Activated CD8-positive, alpha-beta T cell treated with anti-CD3 and anti-CD28 coated beads for 36 hours (primary cell): Measurements from ENCODE around the gene INPP5A. TPM values are rescaled to one million over a fixed set of nuclear protein-coding genes. Genes with fewer than 3 reads are reported as not detected.

Experiments
- ATAC-seq: fragments of 200-7000 bp; cut with Tn5 transposase; one replicate; pipeline ENCODE4 v1.10.0; 2021; ENCODE audit warnings: mild to moderate bottlenecking, moderate library complexity
- CTCF ChIA-PET: fragments of 350-600 bp; sonication (Branson Sonifier 250); formaldehyde crosslinking; loops from one replicate; lab custom pipeline; 2021; ENCODE audit warnings: antibody characterized with exemption; lab: Charles Lee
- POLR2A ChIA-PET: fragments of 350-600 bp; sonication (Branson Sonifier 250); formaldehyde crosslinking; loops from one replicate; lab custom pipeline; 2021; ENCODE audit warnings: antibody characterized with exemption; lab: Charles Lee
- DNase-seq: peaks from one replicate; pipeline ENCODE4 v3.0.0-alpha.2; 2020
- H3K27ac Mint-ChIP-seq: one replicate; pipeline ENCODE4 v1.8.0; 2021; ENCODE audit warnings: mild to moderate bottlenecking, mixed read lengths
- H3K27me3 Mint-ChIP-seq: one replicate; pipeline ENCODE4 v1.8.0; 2021; ENCODE audit warnings: mixed read lengths
- H3K36me3 Mint-ChIP-seq: one replicate; pipeline ENCODE4 v1.8.0; 2021; ENCODE audit warnings: low read depth, mixed read lengths
- H3K4me1 Mint-ChIP-seq: one replicate; pipeline ENCODE4 v1.8.0; 2021; ENCODE audit warnings: low read depth, mixed read lengths
- H3K4me3 Mint-ChIP-seq: one replicate; pipeline ENCODE4 v1.8.0; 2021; ENCODE audit warnings: mild to moderate bottlenecking, moderate library complexity, mixed read lengths
- H3K9me3 Mint-ChIP-seq: one replicate; pipeline ENCODE4 v1.8.0; 2021; ENCODE audit warnings: mixed read lengths
- CTCF ChIP-seq: fragments of 200-600 bp; IDR thresholded peaks from one replicate; pipeline ENCODE4 v1.8.0; 2022; ENCODE audit warnings: antibody characterized with exemption, mild to moderate bottlenecking
- intact Hi-C: fragments of 100-400 bp; cut with micrococcal nuclease; formaldehyde crosslinking; loops from one replicate; pipeline ENCODE4 v1.10.0; 2022
- total RNA-seq, 2 experiments: library from RNA; stranded (reverse); gene quantifications; one replicate each; pipeline ENCODE4 v1.2.3, GENCODE V29; 2021

Gene INPP5A
- total RNA-seq, 2 experiments from 2014 or later, result 9.6 to 10.4 TPM

DNA sequence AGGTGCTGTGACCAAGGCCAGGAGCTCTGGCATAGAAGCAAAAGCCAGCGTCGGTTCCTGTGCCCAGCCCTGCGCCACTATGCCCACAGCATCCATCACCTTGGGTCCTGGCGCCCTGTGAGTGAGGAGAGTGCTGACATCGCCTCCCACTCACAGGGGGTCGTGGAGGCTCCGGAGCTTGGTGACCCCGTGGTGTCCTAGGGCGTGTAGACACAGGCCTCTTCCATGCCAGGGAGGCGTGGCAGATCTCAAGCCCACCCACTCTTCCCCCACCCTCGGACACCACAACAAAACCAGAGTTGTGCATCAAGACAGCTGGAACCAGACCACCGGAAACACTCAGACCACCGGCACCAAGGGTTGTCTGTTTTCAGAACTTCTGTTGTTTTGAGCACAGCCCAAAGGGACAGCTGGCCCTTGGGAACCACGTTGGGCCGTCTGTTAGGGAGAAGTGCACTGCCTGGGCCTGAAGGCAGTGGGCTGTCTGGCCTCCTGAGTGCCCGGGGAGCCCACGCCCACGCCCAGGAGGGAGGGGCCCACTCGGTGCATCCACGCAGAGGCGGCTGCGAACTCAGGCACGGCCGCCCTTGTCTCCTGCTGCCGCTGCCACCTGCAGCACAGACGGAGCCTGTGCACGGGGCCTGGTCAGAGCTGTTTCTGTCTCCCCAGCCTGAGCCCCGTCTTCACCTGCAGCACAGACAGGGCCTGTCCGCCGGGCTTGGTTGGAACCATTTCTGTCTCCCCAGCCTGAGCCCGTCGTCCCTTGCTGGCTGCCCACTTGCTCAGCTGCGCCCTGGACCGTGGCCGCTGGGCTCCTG lies 106.3 kb downstream of the INPP5A start:
- intact Hi-C loops, result no loop called here
- ChIA-PET POLR2A (no interaction called here), CTCF (interaction anchor here (2.5 kb wide), 1 partner anchor 11 kb away, joined by 7 read pairs; no protein-coding TSS in a partner anchor)
- DNase-seq, result no peak
- Mint-ChIP-seq H3K9me3 (no peaks in the 10 kb centered on the region), H3K27me3 (no peaks in the 10 kb centered on the region), H3K4me3 (no peak overlapping the region), H3K27ac (no peak overlapping the region), H3K4me1 (peaks cover 8% of the 10 kb centered on the region), H3K36me3 (no peaks in the 10 kb centered on the region)
- ATAC-seq, result no peak
- no peak for TF ChIP-seq CTCF

DNA sequence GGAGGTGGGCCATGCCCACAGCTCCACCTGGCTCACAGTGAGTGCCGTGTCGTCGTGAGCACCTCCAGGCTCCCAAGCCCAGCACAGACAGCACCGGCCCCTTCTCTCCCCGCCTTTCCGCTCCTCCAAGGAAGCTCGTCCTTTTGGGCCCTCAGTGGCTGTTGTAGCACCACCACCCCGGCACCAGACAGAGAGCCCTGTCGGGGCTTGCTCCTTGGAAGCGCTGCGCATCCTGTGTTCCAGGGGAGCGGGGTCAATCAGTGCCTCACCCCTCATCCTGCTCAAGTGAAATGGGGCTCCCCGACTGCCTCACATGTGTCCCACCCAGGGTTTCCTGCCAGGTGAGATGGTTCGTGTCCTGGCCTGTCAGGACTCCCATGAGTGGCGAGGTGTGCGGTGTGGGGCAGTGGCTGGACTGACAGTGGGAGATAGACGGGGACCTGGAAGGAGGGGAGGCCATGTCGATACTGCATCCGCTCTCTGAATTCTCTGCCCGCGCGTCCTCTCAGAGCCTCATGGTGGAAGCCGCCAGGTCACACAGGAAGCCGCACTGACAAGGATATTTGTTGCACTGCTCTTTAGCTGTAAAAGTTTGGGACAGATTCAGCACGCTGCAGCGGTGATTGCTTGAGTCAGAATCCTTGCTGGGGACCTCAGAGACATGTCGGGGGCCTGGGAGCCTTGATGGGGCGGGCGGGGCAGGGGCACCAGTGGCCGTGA lies 107.1 kb downstream of the INPP5A start:
- DNase-seq (no peak), ATAC-seq (no peak)
- no peak overlapping the region for H3K4me3 Mint-ChIP-seq
- no peaks in the 10 kb centered on the region for H3K36me3 Mint-ChIP-seq
- H3K4me1 Mint-ChIP-seq, result peaks cover 8% of the 10 kb centered on the region
- TF ChIP-seq CTCF, result no peak
- ChIA-PET POLR2A (no interaction called here), CTCF (interaction anchor here (2.5 kb wide), 1 partner anchor 10 kb away, joined by 7 read pairs; no protein-coding TSS in a partner anchor)
- intact Hi-C loops, result no loop called here
- H3K27ac Mint-ChIP-seq, result no peak overlapping the region
- H3K27me3 Mint-ChIP-seq, result no peaks in the 10 kb centered on the region
- H3K9me3 Mint-ChIP-seq, result no peaks in the 10 kb centered on the region

DNA sequence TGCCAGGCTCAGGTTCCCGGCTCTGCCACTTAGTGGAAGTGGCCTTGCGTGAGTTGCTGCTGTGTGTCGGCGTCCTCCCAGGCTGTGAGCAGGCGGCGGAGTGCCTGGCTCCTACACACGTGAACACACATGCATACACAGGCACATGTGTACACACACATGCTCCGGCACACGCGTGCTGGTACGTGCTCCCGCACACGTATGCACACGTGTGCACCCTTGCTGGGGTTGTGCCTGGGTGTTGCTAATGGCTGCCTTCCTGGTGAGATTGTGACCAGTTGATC lies 107.6 kb downstream of the INPP5A start:
- Mint-ChIP-seq H3K36me3 (no peaks in the 10 kb centered on the region), H3K27ac (no peak overlapping the region), H3K4me3 (no peak overlapping the region), H3K9me3 (no peaks in the 10 kb centered on the region), H3K27me3 (no peaks in the 10 kb centered on the region), H3K4me1 (peaks cover 8% of the 10 kb centered on the region)
- ChIA-PET POLR2A (no interaction called here), CTCF (interaction anchor here (2.5 kb wide), 1 partner anchor 9 kb away, joined by 7 read pairs; no protein-coding TSS in a partner anchor)
- intact Hi-C loops, result no loop called here
- no peak for DNase-seq
- TF ChIP-seq CTCF, result no peak
- no peak for ATAC-seq

DNA sequence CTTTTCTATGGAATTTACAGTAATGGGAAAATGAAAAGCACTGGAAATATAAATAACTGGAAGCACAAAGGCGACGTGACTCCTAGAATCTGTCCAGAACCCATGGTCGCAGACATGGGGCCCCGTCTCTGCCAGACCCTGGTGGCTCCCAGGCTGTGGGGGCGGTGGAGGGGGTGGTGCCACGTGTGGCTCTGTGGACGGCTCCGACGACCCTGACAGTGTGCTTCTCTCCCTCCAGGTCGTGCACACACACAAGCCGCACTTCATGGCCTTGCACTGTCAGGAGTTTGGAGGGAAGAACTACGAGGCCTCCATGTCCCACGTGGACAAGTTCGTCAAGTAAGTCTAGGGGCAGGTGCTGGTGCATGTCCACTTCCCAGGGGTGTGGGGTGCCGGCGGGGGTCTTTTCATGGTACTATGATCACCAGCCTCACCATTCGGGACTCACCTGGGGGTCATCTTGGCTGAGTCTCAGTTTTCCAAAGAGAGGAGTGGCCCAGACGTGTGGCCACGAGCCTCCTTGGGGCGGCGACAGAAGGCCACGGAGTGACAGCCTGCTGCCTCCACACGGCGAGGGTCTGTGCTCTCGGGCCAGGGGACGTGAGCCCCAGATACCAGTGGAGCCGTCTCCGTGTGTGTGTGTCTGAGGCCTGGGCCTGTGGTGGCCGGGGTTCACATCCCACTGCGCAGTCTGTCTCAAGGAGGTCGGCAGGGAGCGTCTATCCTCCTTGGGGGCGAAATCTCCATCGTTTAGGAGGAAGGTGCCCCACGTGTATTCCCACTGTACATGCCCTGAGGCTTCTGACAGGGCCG lies 108.2 kb downstream of the INPP5A start:
- peaks cover 8% of the 10 kb centered on the region for H3K4me1 Mint-ChIP-seq
- ATAC-seq (no peak), DNase-seq (no peak)
- H3K27me3 Mint-ChIP-seq, result no peaks in the 10 kb centered on the region
- H3K27ac Mint-ChIP-seq, result no peak overlapping the region
- POLR2A ChIA-PET, result no interaction called here
- no peak overlapping the region for H3K4me3 Mint-ChIP-seq
- H3K9me3 Mint-ChIP-seq, result no peaks in the 10 kb centered on the region
- intact Hi-C loops, result no loop called here
- H3K36me3 Mint-ChIP-seq, result no peaks in the 10 kb centered on the region
- CTCF ChIA-PET, result no interaction called here
- TF ChIP-seq CTCF, result no peak
